GM12878 (cell line): ENCODE results near the gene INPP4B. TPM values are rescaled to one million over a fixed set of nuclear protein-coding genes. Genes with fewer than 3 reads are reported as not detected.

ENCODE experiments used
- ATAC-seq: fragments of 200-7000 bp; cut with Tn5 transposase; 3 replicates; pipeline ENCODE4 v1.9.1; 2020; ENCODE audit warnings: mild to moderate bottlenecking, moderate library complexity
- BruUV-seq: library from RNA; stranded (reverse); fragments of 400-500 nt; replicated peaks from 2 replicates; lab custom pipeline; 2021; lab: Mats Ljungman, UMichigan
- CTCF ChIA-PET: fragments of 300-600 bp; sonication (Branson Sonifier 250); formaldehyde crosslinking; extraction: SDS; loops from one replicate; lab custom pipeline; 2021; ENCODE audit warnings: inconsistent platforms; lab: Yijun Ruan, JAX
- POLR2A ChIA-PET: fragments of 350-600 bp; formaldehyde crosslinking; extraction: SDS; loops from one replicate; lab custom pipeline; 2021; ENCODE audit warnings: inconsistent platforms; lab: Charles Lee
- RAD21 ChIA-PET: fragments of 300-600 bp; sonication (Branson Sonifier 250); formaldehyde crosslinking; loops from one replicate; lab custom pipeline; 2023; ENCODE audit warnings: antibody characterized with exemption; ENCODE audit not compliant: unreplicated experiment; lab: Charles Lee
- SMC1A ChIA-PET: fragments of 300-600 bp; sonication (Branson Sonifier 250); formaldehyde crosslinking; loops from one replicate; lab custom pipeline; 2023; ENCODE audit not compliant: unreplicated experiment, uncharacterized antibody; lab: Charles Lee
- DNase-seq: peaks from one replicate; pipeline ENCODE4 v3.0.0-alpha.2; 2011; ENCODE audit warnings: low read depth, low spot score
- FAIRE-seq: peaks from 3 replicates; lab custom pipeline; 2011; peaks lifted over from hg19 to GRCh38; lab: Jason Lieb, UNC
- H2AFZ ChIP-seq: 2 replicates; pipeline ENCODE4 v1.6.0; 2011; ENCODE audit warnings: low read depth, low read length, control low read depth; ENCODE audit not compliant: control insufficient read depth
- H3K27ac ChIP-seq: 2 replicates; pipeline ENCODE4 v1.5.1; 2011; ENCODE audit warnings: control low read depth; ENCODE audit not compliant: control insufficient read depth, insufficient read depth
- H3K27me3 ChIP-seq, 2 experiments: replicated peaks in 1 of 2; 2 replicates each; pipeline versions ENCODE4 v1.6.0 to v1.6.1; 2011; ENCODE audit warnings: low read length in 1 of 2; ENCODE audit not compliant: control insufficient read depth in 2 of 2, insufficient read depth in 2 of 2
- H3K36me3 ChIP-seq, 2 experiments: 2 replicates each; pipeline ENCODE4 v1.5.1; 2011; ENCODE audit warnings: low read length in 1 of 2; ENCODE audit not compliant: control insufficient read depth in 2 of 2, insufficient read depth in 2 of 2
- H3K4me1 ChIP-seq: 2 replicates; pipeline ENCODE4 v1.6.1; 2011; ENCODE audit warnings: mild to moderate bottlenecking, low read length, moderate library complexity, mixed read lengths; ENCODE audit not compliant: control insufficient read depth, insufficient read depth
- H3K4me2 ChIP-seq: 2 replicates; pipeline ENCODE4 v1.6.0; 2011; ENCODE audit warnings: control low read depth; ENCODE audit not compliant: control insufficient read depth, insufficient read depth
- H3K4me3 ChIP-seq: fragments of 200-600 bp; sonication (generic); 2 replicates; pipeline ENCODE4 v1.5.1; 2016
- H3K79me2 ChIP-seq: 2 replicates; pipeline ENCODE4 v1.6.0; 2011; ENCODE audit warnings: low read length; ENCODE audit not compliant: control insufficient read depth, insufficient read depth
- H3K9ac ChIP-seq: 2 replicates; pipeline ENCODE4 v1.8.0; 2011; ENCODE audit warnings: low read length, control low read depth, mixed read lengths; ENCODE audit not compliant: control insufficient read depth, insufficient read depth
- H3K9me3 ChIP-seq: replicated peaks from 3 replicates; pipeline ENCODE4 v1.5.1; 2011; ENCODE audit warnings: mild to moderate bottlenecking, low read length; ENCODE audit not compliant: control insufficient read depth, insufficient read depth
- H4K20me1 ChIP-seq: 2 replicates; pipeline ENCODE4 v1.6.0; 2011; ENCODE audit not compliant: control insufficient read depth, insufficient read depth
- ELK1 ChIP-seq: IDR thresholded peaks from 2 replicates; pipeline ENCODE4 v1.6.1; 2012; ENCODE audit warnings: low read depth, low read length, improper control_type of control experiment
- GATAD2B ChIP-seq: fragments of 450-650 bp; conservative IDR thresholded peaks from 2 replicates; pipeline ENCODE4 v1.6.1; 2017; ENCODE audit warnings: low read depth, mild to moderate bottlenecking, moderate library complexity
- KDM1A ChIP-seq: fragments of 200-600 bp; sonication (generic); IDR thresholded peaks from 2 replicates; pipeline ENCODE4 v1.6.1; 2016; ENCODE audit warnings: borderline replicate concordance
- NFIC ChIP-seq: IDR thresholded peaks from 2 replicates; pipeline ENCODE4 v1.6.1; 2012; ENCODE audit warnings: low read depth, mild to moderate bottlenecking, inconsistent platforms, low read length, moderate library complexity
- NFXL1 ChIP-seq: fragments of 450-650 bp; IDR thresholded peaks from 2 replicates; pipeline ENCODE4 v1.6.1; 2017; ENCODE audit warnings: antibody characterized with exemption, mild to moderate bottlenecking, borderline replicate concordance
- RB1 ChIP-seq: fragments of 450-650 bp; formaldehyde crosslinking; IDR thresholded peaks from 2 replicates; pipeline ENCODE4 v1.6.1; 2017; ENCODE audit warnings: mild to moderate bottlenecking, borderline replicate concordance
- RUNX3 ChIP-seq: IDR thresholded peaks from 2 replicates; pipeline ENCODE4 v1.6.1; 2012; ENCODE audit warnings: low read length, inconsistent platforms
- ZNF384 ChIP-seq: IDR thresholded peaks from 2 replicates; pipeline ENCODE4 v1.6.1; 2012; ENCODE audit warnings: low read depth, mild to moderate bottlenecking, low read length, improper control_type of control experiment, borderline replicate concordance
- ZNF622 ChIP-seq: fragments of 450-650 bp; IDR thresholded peaks from 2 replicates; pipeline ENCODE4 v1.6.1; 2017; ENCODE audit warnings: mild to moderate bottlenecking, inconsistent platforms
- ZZZ3 ChIP-seq: IDR thresholded peaks from 2 replicates; pipeline ENCODE4 v1.6.1; 2011; ENCODE audit warnings: low read depth; ENCODE audit not compliant: control insufficient read depth, insufficient read length
- WGBS: methylation state at CpG from one replicate; pipeline ENCODE4 v1.1.6; 2016; ENCODE audit warnings: low lambda C conversion rate; ENCODE audit not compliant: insufficient replicate concordance, insufficient coverage; ENCODE audit errors: missing lambda C conversion rate; 5-methylcytosine and 5-hydroxymethylcytosine counted together
- in situ Hi-C: fragments of 300-500 bp; cut with MboI; formaldehyde crosslinking; loops from 9 replicates; pipeline ENCODE4 v1.14.3; 2018; ENCODE audit warnings: mixed read lengths
- intact Hi-C: fragments of 100-400 bp; cut with micrococcal nuclease; formaldehyde crosslinking; loops from one replicate; pipeline ENCODE4 v1.14.2; 2022; ENCODE audit not compliant: unreplicated experiment
- polyA plus RNA-seq, 11 experiments: library from polyadenylated mRNA; depleted of rRNA in 4 of 11; unstranded in 6 of 11; stranded (reverse) in 5 of 11; fragments of >200 nt; fragmentation: Nextera tagmentation in 4 of 11; fragmentation: Illumina TruSeq in 1 of 11; extraction: Ambion mirVana in 4 of 11; extraction: Trizol in 1 of 11; gene quantifications; 1 replicate in 1 of 11; 2 replicates in 10 of 11; pipeline versions ENCODE4 v1.2.1 to v1.2.3, GENCODE V29; 2011 to 2016; ENCODE audit warnings: inconsistent platforms in 2 of 11, missing spikeins in 2 of 11, low read depth in 1 of 11
- total RNA-seq, 4 experiments: library from RNA; depleted of rRNA in 3 of 4; stranded (reverse); fragments of >200 nt in 3 of 4; fragmentation: Illumina TruSeq in 1 of 4; extraction: Trizol in 1 of 4; gene quantifications; 2 replicates each; pipeline versions ENCODE4 v1.2.1 to v1.2.3, GENCODE V29; 2013 to 2021
- TF ChIP-seq, protein P1 (sequence below): fragments of 450-650 bp; formaldehyde crosslinking; IDR thresholded peaks from 2 replicates; pipeline ENCODE4 v1.5.0; 2022; ENCODE audit warnings: mild to moderate bottlenecking, missing genetic modification characterization

INPP4B gene
- total and polyA plus RNA-seq, 10 of the 15 experiments (the other 5 are each of a cell fraction or from before 2014, with no cell fraction given) = 0.53 to 11.2 (median 0.95) TPM

GRCh38 chr4:142379277-142380051 is 466.6 kb downstream of the INPP4B start:
- POLR2A ChIA-PET = interaction anchor here (0.9 to 2.5 kb wide), 10 partner anchors 9 to 195 kb away, joined by 3 to 12 read pairs (median 4); no protein-coding TSS in a partner anchor
- Histone ChIP-seq H3K79me2 (no peaks in the 10 kb centered on the region), H3K4me3 (no peak overlapping the region), H3K9ac (no peak overlapping the region), H3K27me3 (no peaks in the 10 kb centered on the region), H4K20me1 (no peaks in the 10 kb centered on the region), H3K4me1 (no peaks in the 10 kb centered on the region), H3K9me3 (no peaks in the 10 kb centered on the region), H3K4me2 (no peak overlapping the region), H2AFZ (no peak overlapping the region), H3K36me3 (no peaks in the 10 kb centered on the region), H3K27ac (no peak overlapping the region)
- DNase-seq = no peak
- BruUV-seq = no TSS peak
- WGBS = 6% methylated on average over 4 of the region's 4 CpGs
- CTCF ChIA-PET = interaction anchor here (0.7 to 2.8 kb wide), 10 partner anchors 9 to 187 kb away, joined by 3 to 16 read pairs (median 5); no protein-coding TSS in a partner anchor
- in situ Hi-C loops = no loop called here
- peak; percentile 7 for ATAC-seq
- SMC1A ChIA-PET = interaction anchor here (0.7 to 3.8 kb wide), 17 partner anchors 8 to 196 kb away, joined by 3 to 49 read pairs (median 8); no protein-coding TSS in a partner anchor
- intact Hi-C loops = no loop called here
- TF ChIP-seq ELK1 (no peak), RUNX3 (no peak)
- RAD21 ChIA-PET = interaction anchor here (1.3 to 3.1 kb wide), 11 partner anchors 9 to 196 kb away, joined by 3 to 26 read pairs (median 6); no protein-coding TSS in a partner anchor
- FAIRE-seq = no peak

DNA sequence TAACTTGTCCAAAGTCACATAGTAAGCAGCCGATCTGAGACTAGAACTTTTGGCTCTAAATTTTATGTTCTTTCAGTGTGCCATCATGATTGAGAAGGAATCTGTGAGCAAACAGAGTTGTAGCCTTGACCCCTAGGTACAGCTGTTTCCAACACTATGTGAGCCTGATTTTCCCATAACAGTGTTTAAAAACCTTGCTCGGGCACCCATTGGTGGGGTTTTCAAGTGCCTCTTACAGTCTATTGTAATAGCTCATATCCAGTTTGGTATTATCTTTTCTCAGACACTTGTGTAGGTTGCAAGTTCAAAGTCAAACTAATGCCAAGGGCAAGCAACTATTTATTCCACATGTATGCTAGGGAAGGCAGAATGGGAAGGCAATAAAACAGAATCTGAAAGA is 467.9 kb downstream of the INPP4B start:
- FAIRE-seq (no peak), DNase-seq (no peak), ATAC-seq (peak; percentile 19)
- Histone ChIP-seq H3K79me2 (no peaks in the 10 kb centered on the region), H3K9me3 (no peaks in the 10 kb centered on the region), H3K27me3 (no peaks in the 10 kb centered on the region), H3K4me1 (no peaks in the 10 kb centered on the region), H2AFZ (no peak overlapping the region), H3K4me3 (no peak overlapping the region), H3K36me3 (no peaks in the 10 kb centered on the region), H3K9ac (no peak overlapping the region), H3K4me2 (no peak overlapping the region), H4K20me1 (no peaks in the 10 kb centered on the region), H3K27ac (no peak overlapping the region)
- ChIA-PET POLR2A (interaction anchor here (1.2 to 2.5 kb wide), 8 partner anchors 10 to 197 kb away, joined by 4 to 12 read pairs (median 4); no protein-coding TSS in a partner anchor), SMC1A (interaction anchor here (0.8 to 3.8 kb wide), 17 partner anchors 9 to 189 kb away, joined by 3 to 49 read pairs (median 8); no protein-coding TSS in a partner anchor), CTCF (interaction anchor here (0.5 to 2.8 kb wide), 9 partner anchors 9 to 350 kb away, joined by 3 to 16 read pairs (median 5); no protein-coding TSS in a partner anchor), RAD21 (interaction anchor here (0.7 to 3.1 kb wide), 14 partner anchors 10 to 197 kb away, joined by 3 to 26 read pairs (median 5); no protein-coding TSS in a partner anchor)
- in situ Hi-C loops = no loop called here
- intact Hi-C loops = no loop called here
- no TSS peak for BruUV-seq
- 13% methylated on average over 2 of the region's 2 CpGs for WGBS
- TF ChIP-seq KDM1A (no peak), GATAD2B (no peak), ZNF384 (no peak), RB1 (no peak), RUNX3 (no peak), NFIC (no peak), ZNF622 (no peak), NFXL1 (no peak), ZZZ3 (no peak)
- TF ChIP-seq, protein P1, sequence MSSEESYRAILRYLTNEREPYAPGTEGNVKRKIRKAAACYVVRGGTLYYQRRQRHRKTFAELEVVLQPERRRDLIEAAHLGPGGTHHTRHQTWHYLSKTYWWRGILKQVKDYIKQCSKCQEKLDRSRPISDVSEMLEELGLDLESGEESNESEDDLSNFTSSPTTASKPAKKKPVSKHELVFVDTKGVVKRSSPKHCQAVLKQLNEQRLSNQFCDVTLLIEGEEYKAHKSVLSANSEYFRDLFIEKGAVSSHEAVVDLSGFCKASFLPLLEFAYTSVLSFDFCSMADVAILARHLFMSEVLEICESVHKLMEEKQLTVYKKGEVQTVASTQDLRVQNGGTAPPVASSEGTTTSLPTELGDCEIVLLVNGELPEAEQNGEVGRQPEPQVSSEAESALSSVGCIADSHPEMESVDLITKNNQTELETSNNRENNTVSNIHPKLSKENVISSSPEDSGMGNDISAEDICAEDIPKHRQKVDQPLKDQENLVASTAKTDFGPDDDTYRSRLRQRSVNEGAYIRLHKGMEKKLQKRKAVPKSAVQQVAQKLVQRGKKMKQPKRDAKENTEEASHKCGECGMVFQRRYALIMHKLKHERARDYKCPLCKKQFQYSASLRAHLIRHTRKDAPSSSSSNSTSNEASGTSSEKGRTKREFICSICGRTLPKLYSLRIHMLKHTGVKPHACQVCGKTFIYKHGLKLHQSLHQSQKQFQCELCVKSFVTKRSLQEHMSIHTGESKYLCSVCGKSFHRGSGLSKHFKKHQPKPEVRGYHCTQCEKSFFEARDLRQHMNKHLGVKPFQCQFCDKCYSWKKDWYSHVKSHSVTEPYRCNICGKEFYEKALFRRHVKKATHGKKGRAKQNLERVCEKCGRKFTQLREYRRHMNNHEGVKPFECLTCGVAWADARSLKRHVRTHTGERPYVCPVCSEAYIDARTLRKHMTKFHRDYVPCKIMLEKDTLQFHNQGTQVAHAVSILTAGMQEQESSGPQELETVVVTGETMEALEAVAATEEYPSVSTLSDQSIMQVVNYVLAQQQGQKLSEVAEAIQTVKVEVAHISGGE (CRISPR knock-in tag) = no peak
